Activated naive CD8-positive, alpha-beta T cell (primary cell): Measurements from ENCODE around the gene CRHR1.

Source experiments
- H3K27ac Mint-ChIP-seq: one replicate; pipeline ENCODE4 v1.8.0; 2021; ENCODE audit warnings: mixed read lengths
- H3K27me3 Mint-ChIP-seq: one replicate; pipeline ENCODE4 v1.8.0; 2021; ENCODE audit warnings: mixed read lengths
- H3K36me3 Mint-ChIP-seq: one replicate; pipeline ENCODE4 v1.8.0; 2021; ENCODE audit warnings: mixed read lengths
- H3K4me1 Mint-ChIP-seq: one replicate; pipeline ENCODE4 v1.8.0; 2021; ENCODE audit warnings: low read depth, mixed read lengths
- H3K4me3 Mint-ChIP-seq: one replicate; pipeline ENCODE4 v1.8.0; 2021; ENCODE audit warnings: mild to moderate bottlenecking, mixed read lengths
- H3K9me3 Mint-ChIP-seq: one replicate; pipeline ENCODE4 v1.8.0; 2021; ENCODE audit warnings: low read depth, mixed read lengths

CRHR1 gene

DNA sequence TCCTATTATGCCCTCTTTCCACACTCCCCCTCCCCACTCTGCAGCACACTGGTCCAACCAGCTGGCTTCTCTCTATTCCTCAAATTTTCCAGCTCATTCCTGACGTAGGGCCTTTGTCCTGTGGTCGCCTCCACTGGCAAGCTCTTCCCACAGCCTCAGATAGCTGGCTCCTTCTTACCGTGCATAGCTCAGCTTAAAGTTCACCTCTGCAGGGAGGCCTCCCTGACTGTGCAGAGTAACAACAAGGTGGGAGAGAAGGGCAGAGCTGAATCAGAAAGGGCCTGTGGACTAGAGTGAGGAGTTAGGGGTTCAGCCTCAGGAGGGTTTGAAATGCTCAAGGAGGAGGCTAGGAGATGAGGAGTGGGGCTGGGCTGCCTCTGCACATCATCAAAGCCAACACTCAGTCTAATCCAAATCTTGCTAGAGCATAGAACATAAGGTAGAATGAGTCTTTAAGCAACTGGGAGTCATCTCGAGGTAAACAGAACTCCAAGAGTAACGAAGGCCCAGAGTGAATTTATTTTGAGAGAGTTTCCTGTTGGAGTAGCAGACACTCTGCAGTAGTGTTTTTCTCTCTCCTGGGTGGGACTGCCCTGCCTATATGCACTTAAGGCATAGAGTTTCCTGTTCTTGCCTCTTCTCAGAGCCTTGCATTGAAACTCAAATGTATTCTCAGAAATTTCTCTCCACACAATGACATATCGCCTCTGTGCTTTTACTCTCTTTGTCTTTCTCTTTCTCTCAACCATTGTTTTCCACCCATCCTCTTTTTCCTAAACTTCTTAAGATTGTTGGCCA lies 79.9 kb downstream of the CRHR1 start:
- H3K4me1 Mint-ChIP-seq: peaks cover 5% of the 10 kb centered on the region
- H3K9me3 Mint-ChIP-seq: no peaks in the 10 kb centered on the region
- no peaks in the 10 kb centered on the region for H3K36me3 Mint-ChIP-seq
- peaks cover 19% of the 10 kb centered on the region for H3K27me3 Mint-ChIP-seq
- no peak overlapping the region for H3K27ac Mint-ChIP-seq
- no peak overlapping the region for H3K4me3 Mint-ChIP-seq

DNA sequence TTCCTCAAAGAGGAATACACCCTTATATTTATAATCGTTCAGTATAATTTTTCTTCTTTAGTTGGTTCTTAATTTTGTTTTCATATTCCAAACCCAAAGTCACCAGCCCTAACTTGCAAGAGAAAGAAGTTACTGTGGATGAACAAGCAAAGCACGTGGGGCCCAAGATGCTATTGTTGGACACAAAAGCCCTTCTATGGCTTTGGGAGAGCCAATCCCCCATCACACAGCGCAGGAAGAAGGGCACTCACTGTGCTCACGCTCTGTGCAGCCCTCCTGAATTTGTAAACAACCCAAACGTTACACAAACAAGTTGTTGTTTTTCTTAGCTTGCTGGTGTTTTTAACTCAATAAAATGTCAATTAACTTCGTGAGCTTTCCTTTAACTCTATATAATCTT lies 83.1 kb downstream of the CRHR1 start:
- Mint-ChIP-seq H3K27me3 (peaks cover 7% of the 10 kb centered on the region), H3K36me3 (no peaks in the 10 kb centered on the region), H3K4me1 (peaks cover 5% of the 10 kb centered on the region), H3K27ac (no peak overlapping the region), H3K4me3 (no peak overlapping the region), H3K9me3 (no peaks in the 10 kb centered on the region)

DNA sequence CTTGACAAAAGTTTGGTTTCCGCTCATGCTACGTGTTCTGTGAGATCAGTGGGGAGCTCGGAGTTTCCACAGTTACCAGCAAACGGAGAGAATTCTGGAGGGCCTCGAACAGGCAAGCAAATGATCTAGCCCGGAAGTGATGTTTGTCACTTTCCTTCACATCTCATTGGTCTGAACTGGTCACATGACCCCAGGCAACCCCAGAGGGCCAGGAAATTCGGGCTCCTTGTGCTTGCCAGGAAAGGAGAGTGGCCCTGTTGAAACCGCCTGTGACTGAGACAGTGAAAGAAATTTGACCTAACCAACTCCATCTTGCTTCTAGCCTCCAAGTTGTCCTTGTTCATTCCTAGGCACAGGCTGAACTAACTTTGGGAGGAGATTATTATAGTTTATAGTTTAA lies 83.6 kb downstream of the CRHR1 start:
- Mint-ChIP-seq H3K4me3 (no peak overlapping the region), H3K9me3 (no peaks in the 10 kb centered on the region), H3K36me3 (no peaks in the 10 kb centered on the region), H3K4me1 (peaks cover 5% of the 10 kb centered on the region), H3K27ac (no peak overlapping the region), H3K27me3 (peaks cover 5% of the 10 kb centered on the region)

DNA sequence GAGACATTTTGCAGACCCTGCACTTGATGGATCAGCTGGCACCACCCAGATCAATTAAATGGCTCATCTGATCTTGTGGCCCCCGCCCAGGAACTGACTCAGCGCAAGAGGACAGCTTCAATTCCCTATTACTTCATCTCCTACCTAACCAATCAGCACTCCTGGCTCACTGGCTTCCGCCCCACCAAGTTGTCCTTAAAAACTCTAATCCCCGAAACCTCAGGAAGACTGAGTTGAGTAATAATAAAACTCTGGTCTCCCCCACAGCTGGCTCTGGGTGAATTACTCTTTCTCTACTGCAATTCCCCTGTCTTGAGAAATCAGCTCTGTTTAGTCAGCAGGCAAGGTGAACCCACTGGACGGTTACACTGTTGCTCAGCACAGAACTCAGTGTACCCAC lies 84.2 kb downstream of the CRHR1 start:
- H3K4me3 Mint-ChIP-seq: no peak overlapping the region
- no peak overlapping the region for H3K27ac Mint-ChIP-seq
- no peaks in the 10 kb centered on the region for H3K9me3 Mint-ChIP-seq
- H3K27me3 Mint-ChIP-seq: peaks cover 3% of the 10 kb centered on the region
- peaks cover 7% of the 10 kb centered on the region for H3K4me1 Mint-ChIP-seq
- no peaks in the 10 kb centered on the region for H3K36me3 Mint-ChIP-seq

DNA sequence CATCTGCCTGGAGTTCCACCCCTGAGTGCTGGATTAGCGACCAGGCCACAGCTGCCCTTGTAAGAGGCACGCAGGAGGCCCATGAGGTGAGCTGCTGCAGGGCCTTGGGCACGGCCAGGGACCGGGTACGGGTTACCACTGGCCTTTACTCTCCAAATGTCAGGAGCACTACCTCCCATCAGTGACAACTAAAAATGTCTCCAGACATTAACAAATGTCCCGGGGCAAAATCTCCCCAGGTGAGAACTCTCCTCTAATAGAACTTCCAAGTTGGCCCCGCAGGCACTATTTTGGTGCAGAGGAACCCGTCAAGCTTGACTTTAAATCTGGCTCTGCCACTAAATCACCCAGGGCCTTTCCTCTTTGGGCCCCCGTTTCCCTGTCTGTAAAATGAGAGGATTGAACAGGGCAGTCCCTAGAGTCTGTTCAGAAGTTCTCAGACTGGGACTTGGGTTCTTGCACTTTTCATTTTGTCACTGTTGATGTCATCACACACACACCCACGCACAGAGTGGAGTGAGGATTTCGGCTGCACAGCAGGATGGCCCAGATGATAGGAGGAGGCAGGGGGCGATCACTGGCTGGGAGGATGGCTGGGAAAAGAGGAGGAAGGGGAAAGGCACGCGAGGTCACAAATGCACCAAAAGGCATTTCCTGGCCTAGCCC lies 85.7 kb downstream of the CRHR1 start:
- H3K36me3 Mint-ChIP-seq: no peaks in the 10 kb centered on the region

DNA sequence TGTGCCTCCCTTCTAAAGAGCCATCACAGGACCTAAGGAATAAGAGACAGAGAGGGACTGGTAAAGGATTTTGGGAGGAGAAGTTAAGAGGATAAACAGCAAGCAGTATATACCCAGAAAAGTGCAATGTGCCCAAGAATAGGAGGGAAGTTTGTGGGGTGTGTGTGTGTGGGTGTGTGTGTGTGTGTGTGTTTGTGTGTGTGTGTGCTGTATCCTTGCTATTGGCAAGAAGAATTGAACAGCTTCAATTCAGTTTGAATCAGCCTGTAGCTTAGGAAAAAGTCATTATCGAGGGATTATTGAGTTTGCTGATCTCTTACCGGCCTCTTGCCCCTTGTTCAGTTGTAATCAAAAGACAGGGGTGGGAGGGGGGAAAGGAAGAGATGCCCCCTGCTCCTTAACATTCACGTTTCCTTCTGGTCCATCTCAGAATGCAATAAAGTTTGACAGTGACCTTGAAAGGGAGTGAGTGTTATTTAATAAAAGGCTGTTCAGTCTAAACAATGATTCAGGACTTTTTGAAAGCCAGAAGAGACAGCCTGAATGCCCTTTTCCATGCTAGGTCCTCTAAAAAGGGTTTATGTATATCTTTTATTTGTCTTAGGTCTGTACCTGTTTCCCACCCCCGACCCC lies 86.3 kb downstream of the CRHR1 start:
- no peaks in the 10 kb centered on the region for H3K9me3 Mint-ChIP-seq
- peaks cover 12% of the 10 kb centered on the region for H3K4me1 Mint-ChIP-seq
- peaks cover 3% of the 10 kb centered on the region for H3K27me3 Mint-ChIP-seq
- H3K36me3 Mint-ChIP-seq: no peaks in the 10 kb centered on the region
- no peak overlapping the region for H3K27ac Mint-ChIP-seq
- no peak overlapping the region for H3K4me3 Mint-ChIP-seq

More for the DNA sequence above, 85.7 kb downstream of the CRHR1 start:
- H3K27ac Mint-ChIP-seq: no peak overlapping the region
- H3K27me3 Mint-ChIP-seq: peaks cover 3% of the 10 kb centered on the region
- H3K4me3 Mint-ChIP-seq: no peak overlapping the region
- no peaks in the 10 kb centered on the region for H3K9me3 Mint-ChIP-seq
- peaks cover 11% of the 10 kb centered on the region for H3K4me1 Mint-ChIP-seq

DNA sequence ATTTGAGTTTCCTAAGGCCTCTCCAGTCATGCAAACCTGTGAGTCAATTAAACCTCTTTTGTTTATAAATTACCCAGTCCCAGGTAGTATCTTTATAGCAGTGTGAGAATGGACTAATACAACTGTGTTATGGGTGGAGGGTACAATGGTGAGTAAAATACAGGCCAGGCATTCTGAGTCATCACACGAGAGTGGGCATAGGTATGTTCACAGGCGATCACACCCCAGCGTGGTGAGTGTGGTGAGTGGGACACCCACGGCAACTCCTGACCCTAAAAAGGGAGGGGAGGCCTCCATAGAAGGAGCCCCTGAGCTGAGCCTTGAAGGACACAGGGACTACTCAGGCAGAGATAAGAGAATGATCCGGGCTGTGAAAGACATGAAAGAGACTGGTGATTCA lies 87.6 kb downstream of the CRHR1 start:
- no peaks in the 10 kb centered on the region for H3K36me3 Mint-ChIP-seq
- no peak overlapping the region for H3K4me3 Mint-ChIP-seq
- no peaks in the 10 kb centered on the region for H3K9me3 Mint-ChIP-seq
- H3K4me1 Mint-ChIP-seq: peaks cover 12% of the 10 kb centered on the region
- H3K27ac Mint-ChIP-seq: no peak overlapping the region
- H3K27me3 Mint-ChIP-seq: peaks cover 3% of the 10 kb centered on the region

DNA sequence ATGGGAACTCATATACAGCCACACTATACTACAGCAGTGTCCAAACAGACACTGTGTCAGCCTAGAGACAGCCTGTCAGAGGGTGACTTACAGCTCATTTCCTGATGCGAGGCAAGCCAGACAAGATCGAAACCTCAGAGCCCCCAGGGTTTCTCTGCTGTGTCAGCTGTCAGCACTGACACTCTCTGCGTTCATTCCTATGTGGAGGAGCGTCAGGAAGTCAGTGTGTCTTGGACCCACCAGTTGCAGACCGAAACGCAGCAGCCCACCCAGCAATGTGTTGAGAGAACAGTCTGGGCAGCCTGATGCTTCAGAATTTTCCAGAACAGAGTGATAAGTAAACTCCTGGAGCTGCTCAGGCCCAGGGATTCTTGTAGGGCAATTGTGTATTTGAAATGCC lies 89.6 kb downstream of the CRHR1 start:
- Mint-ChIP-seq H3K4me3 (no peak overlapping the region), H3K4me1 (peaks cover 12% of the 10 kb centered on the region), H3K27ac (no peak overlapping the region), H3K9me3 (no peaks in the 10 kb centered on the region), H3K36me3 (no peaks in the 10 kb centered on the region), H3K27me3 (peaks cover 2% of the 10 kb centered on the region)

DNA sequence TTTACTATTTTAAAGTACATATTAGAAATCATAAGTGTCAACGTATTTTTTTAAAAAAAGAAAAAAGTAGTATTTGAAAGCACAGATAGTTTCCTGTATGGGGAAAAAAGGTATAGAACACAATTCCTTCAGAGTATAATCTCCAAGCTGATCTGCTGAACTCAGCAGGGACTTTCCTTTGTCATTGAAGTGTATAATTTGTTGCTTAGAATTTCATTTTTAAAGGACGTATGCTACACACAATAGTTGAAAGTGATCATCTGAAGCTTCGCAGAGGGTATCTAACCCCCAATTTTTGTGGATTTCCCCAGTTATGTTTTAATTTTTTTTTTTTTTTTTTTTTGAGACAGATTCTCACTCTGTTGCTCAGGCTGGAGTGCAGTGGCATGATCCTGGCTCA lies 90.0 kb downstream of the CRHR1 start:
- no peak overlapping the region for H3K4me3 Mint-ChIP-seq
- no peak overlapping the region for H3K27ac Mint-ChIP-seq
- H3K4me1 Mint-ChIP-seq: peaks cover 12% of the 10 kb centered on the region
- H3K27me3 Mint-ChIP-seq: peaks cover 2% of the 10 kb centered on the region
- no peaks in the 10 kb centered on the region for H3K9me3 Mint-ChIP-seq
- H3K36me3 Mint-ChIP-seq: no peaks in the 10 kb centered on the region

DNA sequence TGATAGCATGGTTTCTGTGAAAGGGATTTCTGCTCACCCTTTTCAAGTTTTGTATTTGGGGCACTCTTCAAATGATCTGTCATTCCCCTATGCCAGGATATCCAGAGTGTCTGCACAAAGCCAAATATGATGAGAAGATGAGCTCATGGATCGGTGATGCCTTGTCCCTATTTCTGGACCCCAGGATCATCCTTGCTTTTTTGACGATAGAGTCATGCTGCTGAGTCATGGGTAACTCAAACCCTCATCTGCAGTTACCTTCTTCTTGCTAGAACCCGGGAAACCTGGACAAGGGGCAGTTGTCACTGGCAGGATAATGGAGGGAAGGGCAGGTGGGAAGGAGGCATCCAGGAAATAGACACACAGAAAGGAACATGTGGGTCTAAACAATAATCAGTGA lies 92.4 kb downstream of the CRHR1 start:
- Mint-ChIP-seq H3K36me3 (no peaks in the 10 kb centered on the region), H3K4me1 (peaks cover 12% of the 10 kb centered on the region), H3K27me3 (peaks cover 2% of the 10 kb centered on the region), H3K9me3 (no peaks in the 10 kb centered on the region), H3K4me3 (no peak overlapping the region), H3K27ac (no peak overlapping the region)

DNA sequence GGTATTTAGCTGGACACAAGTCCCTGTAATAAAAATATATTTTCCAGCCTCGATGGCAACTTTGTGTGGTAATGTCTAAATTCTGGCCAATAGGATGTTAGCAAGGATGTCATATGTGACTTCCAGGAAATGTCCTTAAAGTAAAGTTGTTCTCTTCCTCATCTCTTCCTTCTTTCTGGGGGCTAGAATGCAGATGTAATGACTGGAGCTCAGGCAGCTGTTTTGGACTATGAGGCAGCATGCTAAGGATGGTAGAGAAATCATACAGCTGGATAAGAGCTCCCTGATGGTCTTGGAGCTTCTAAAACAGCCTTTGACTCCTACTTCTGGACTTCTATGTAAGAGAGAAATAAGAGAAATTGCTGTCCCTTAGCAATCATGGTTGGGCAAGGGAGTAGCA lies 93.3 kb downstream of the CRHR1 start:
- H3K9me3 Mint-ChIP-seq: no peaks in the 10 kb centered on the region
- peaks cover 12% of the 10 kb centered on the region for H3K4me1 Mint-ChIP-seq
- no peak overlapping the region for H3K4me3 Mint-ChIP-seq
- no peak overlapping the region for H3K27ac Mint-ChIP-seq
- peaks cover 2% of the 10 kb centered on the region for H3K27me3 Mint-ChIP-seq
- H3K36me3 Mint-ChIP-seq: no peaks in the 10 kb centered on the region

DNA sequence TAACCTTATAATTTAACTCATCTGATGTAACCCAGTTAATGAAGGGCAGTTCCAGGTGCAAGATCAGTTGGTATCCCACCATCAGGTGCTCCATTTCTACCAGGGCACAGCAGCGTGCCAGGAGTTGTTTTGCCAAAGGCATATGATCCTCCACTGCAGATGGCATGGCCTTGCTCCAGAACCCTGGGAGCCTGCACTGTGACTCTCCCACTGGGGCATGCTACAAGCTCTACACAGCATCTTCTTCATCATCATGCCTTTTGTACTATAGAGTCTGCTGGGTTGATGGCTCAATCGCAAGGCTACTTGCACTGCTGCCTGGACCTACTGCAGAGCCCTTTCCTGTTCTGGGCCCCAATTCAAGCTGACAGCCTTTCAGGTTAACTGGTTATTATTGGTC lies 98.9 kb downstream of the CRHR1 start:
- Mint-ChIP-seq H3K4me3 (no peak overlapping the region), H3K27ac (no peak overlapping the region), H3K4me1 (no peaks in the 10 kb centered on the region), H3K27me3 (no peaks in the 10 kb centered on the region), H3K9me3 (peaks cover 9% of the 10 kb centered on the region), H3K36me3 (peaks cover 3% of the 10 kb centered on the region)
